Panc1 (cell line): ENCODE results near the gene SULT1E1. TPM values are rescaled to one million over a fixed set of nuclear protein-coding genes. Genes with fewer than 3 reads are reported as not detected.

Source experiments
- ATAC-seq: fragments of 200-7000 bp; cut with Tn5 transposase; 2 replicates; pipeline ENCODE4 v1.9.1; 2020; ENCODE audit warnings: mild to moderate bottlenecking, moderate library complexity
- BruUV-seq: library from RNA; stranded (reverse); fragments of 400-500 nt; replicated peaks from 2 replicates; lab custom pipeline; 2021; lab: Mats Ljungman, UMichigan
- CTCF ChIA-PET: fragments of 300-600 bp; sonication (Branson Sonifier 250); formaldehyde crosslinking; loops from one replicate; lab custom pipeline; 2022; ENCODE audit warnings: antibody characterized with exemption; lab: Charles Lee
- POLR2A ChIA-PET: fragments of 300-600 bp; sonication (Branson Sonifier 250); formaldehyde crosslinking; loops from one replicate; lab custom pipeline; 2022; ENCODE audit warnings: antibody characterized with exemption; lab: Charles Lee
- DNase-seq: peaks from one replicate; pipeline ENCODE4 v3.0.0-alpha.2; 2010; ENCODE audit warnings: low read depth, low spot score
- H3K27ac ChIP-seq: 2 replicates; pipeline ENCODE4 v1.5.1; 2011; ENCODE audit warnings: mild to moderate bottlenecking, low read length, inconsistent platforms
- H3K27me3 ChIP-seq: fragments of 200-500 bp; sonication (Bioruptor generic); 2 replicates; pipeline ENCODE4 v1.6.0; 2014; ENCODE audit warnings: low read length, inconsistent platforms; ENCODE audit not compliant: control insufficient read depth, insufficient read depth
- H3K36me3 ChIP-seq: fragments of 200-500 bp; sonication (Bioruptor generic); 2 replicates; pipeline ENCODE4 v1.5.1; 2014; ENCODE audit warnings: inconsistent platforms, mild to moderate bottlenecking, low read length, moderate library complexity; ENCODE audit not compliant: control insufficient read depth, insufficient read depth
- H3K4me1 ChIP-seq: 2 replicates; pipeline ENCODE4 v1.5.1; 2011; ENCODE audit warnings: inconsistent platforms, mild to moderate bottlenecking, low read length, moderate library complexity; ENCODE audit not compliant: control insufficient read depth, insufficient read depth
- H3K4me3 ChIP-seq, 2 experiments: 2 replicates each; pipeline ENCODE4 v1.5.1; 2011 to 2012; ENCODE audit warnings: low read depth in 2 of 2, low read length in 2 of 2, mild to moderate bottlenecking in 2 of 2, inconsistent platforms in 1 of 2, moderate library complexity in 1 of 2
- H3K9me3 ChIP-seq: fragments of 200-500 bp; sonication (Bioruptor generic); 2 replicates; pipeline ENCODE4 v1.5.1; 2014; ENCODE audit warnings: low read depth, mild to moderate bottlenecking, inconsistent platforms, low read length, moderate library complexity; ENCODE audit not compliant: control insufficient read depth, insufficient read depth
- CTCF ChIP-seq: fragments of 450-650 bp; IDR thresholded peaks from 2 replicates; pipeline ENCODE4 v1.5.1; 2017; ENCODE audit warnings: mild to moderate bottlenecking
- POLR2AphosphoS5 ChIP-seq: IDR thresholded peaks from 2 replicates; pipeline ENCODE4 v1.6.1; 2012; ENCODE audit warnings: mild to moderate bottlenecking, low read depth, low read length, moderate library complexity
- REST ChIP-seq, 2 experiments: IDR thresholded peaks; 2 replicates each; pipeline ENCODE4 v1.6.1; 2011 to 2012; ENCODE audit warnings: low read depth in 2 of 2, control low read depth in 1 of 2, low read length in 1 of 2, mild to moderate bottlenecking in 1 of 2, moderate library complexity in 1 of 2; ENCODE audit not compliant: insufficient read depth in 1 of 2
- SIN3A ChIP-seq: IDR thresholded peaks from 2 replicates; pipeline ENCODE4 v1.6.1; 2012; ENCODE audit warnings: low read depth, mild to moderate bottlenecking, low read length, moderate library complexity, borderline replicate concordance; ENCODE audit not compliant: insufficient read depth
- TCF7L2 ChIP-seq: IDR thresholded peaks from 2 replicates; pipeline ENCODE4 v1.6.1; 2011; ENCODE audit warnings: mild to moderate bottlenecking, low read depth, low read length, inconsistent platforms
- in situ Hi-C: cut with HindIII; loops from 2 replicates; pipeline ENCODE4 v1.10.0; 2016; ENCODE audit warnings: low sequenced_read_pairs, low pct_unique_long_range_greater_than_20kb
- intact Hi-C: fragments of 100-400 bp; cut with micrococcal nuclease; formaldehyde crosslinking; loops from one replicate; pipeline ENCODE4 v1.10.0; 2022; ENCODE audit not compliant: unreplicated experiment
- total RNA-seq: library from RNA; stranded (reverse); gene quantifications from one replicate; pipeline ENCODE4 v1.2.1, GENCODE V29; 2021; ENCODE audit not compliant: unreplicated experiment

The SULT1E1 gene
- total RNA-seq, 1 experiment from 2014 or later = not detected

- Histone ChIP-seq H3K9me3 (no peaks in the 10 kb centered on the region), H3K4me1 (no peaks in the 10 kb centered on the region), H3K36me3 (no peaks in the 10 kb centered on the region), H3K27ac (no peak overlapping the region), H3K4me3 (no peak overlapping the region), H3K27me3 (no peaks in the 10 kb centered on the region)
- in situ Hi-C loops = no loop called here
- BruUV-seq = no TSS peak
- no peak for ATAC-seq
- ChIA-PET POLR2A (no interaction called here), CTCF (no interaction called here)
- intact Hi-C loops = no loop called here
- no peak for TF ChIP-seq SIN3A
- TF ChIP-seq REST (IDR thresholded peaks at IDR 0.05; ENCODE audit: insufficient read depth in 1 of 2, low read depth in 2 of 2, low read length in 1 of 2) = no peak
- no peak for DNase-seq
Measured at GRCh38 chr4:69799337-69799736, 60.6 kb downstream of the SULT1E1 start.

GRCh38 chr4:69793732-69794131 lies 66.2 kb downstream of the SULT1E1 start:
- no peak for DNase-seq
- CTCF ChIA-PET = no interaction called here
- no peaks in the 10 kb centered on the region for H3K4me1 ChIP-seq
- POLR2A ChIA-PET = no interaction called here
- no peaks in the 10 kb centered on the region for H3K27me3 ChIP-seq
- intact Hi-C loops = no loop called here
- TF ChIP-seq REST (IDR thresholded peaks at IDR 0.05; ENCODE audit: insufficient read depth in 1 of 2, low read depth in 2 of 2, low read length in 1 of 2) (no peak), SIN3A (no peak), TCF7L2 (no peak), CTCF (no peak), POLR2AphosphoS5 (no peak)
- no peak overlapping the region for H3K4me3 ChIP-seq
- no peaks in the 10 kb centered on the region for H3K9me3 ChIP-seq
- in situ Hi-C loops = no loop called here
- no peak overlapping the region for H3K27ac ChIP-seq
- no TSS peak for BruUV-seq
- H3K36me3 ChIP-seq = no peaks in the 10 kb centered on the region
- no peak for ATAC-seq

Other genes with a start within 250 kb of the SULT1E1 start
- gene UGT2A2, start 220.5 kb downstream of the SULT1E1 start, total RNA-seq = not detected
- not detected for gene UGT2A1, start 206.9 kb downstream of the SULT1E1 start, total RNA-seq
- gene SULT1B1, start 99.5 kb downstream of the SULT1E1 start, total RNA-seq = 0.05 TPM
- gene CSN1S1, start 70.9 kb upstream of the SULT1E1 start, total RNA-seq = not detected
- not detected for gene CSN2, start 105.6 kb upstream of the SULT1E1 start, total RNA-seq
- not detected for gene STATH, start 135.8 kb upstream of the SULT1E1 start, total RNA-seq
- not detected for gene HTN3, start 168.3 kb upstream of the SULT1E1 start, total RNA-seq
- not detected for gene HTN1, start 190.3 kb upstream of the SULT1E1 start, total RNA-seq